Cardiac fibroblast (primary cell): ENCODE results near the gene SHISA3.

Experiments used
- DNase-seq, 2 donors: peaks; one replicate each; pipeline versions ENCODE4 v3.0.0 to v3.0.0-alpha.2; 2010; ENCODE audit warnings: low read depth in 2 of 2
- H3K4me3 ChIP-seq, 2 donors: replicated peaks in 1 of 2; 1 replicate in 1 of 2; 2 replicates in 1 of 2; pipeline ENCODE4 v1.5.1; 2011; ENCODE audit warnings: low read depth in 2 of 2, low read length in 2 of 2, mild to moderate bottlenecking in 2 of 2, moderate library complexity in 1 of 2
- TF ChIP-seq, protein P1 (sequence below): IDR thresholded peaks from one replicate; pipeline ENCODE4 v1.5.1; 2011; ENCODE audit warnings: low read depth, mild to moderate bottlenecking, low read length, inconsistent platforms

SHISA3 gene

DNA sequence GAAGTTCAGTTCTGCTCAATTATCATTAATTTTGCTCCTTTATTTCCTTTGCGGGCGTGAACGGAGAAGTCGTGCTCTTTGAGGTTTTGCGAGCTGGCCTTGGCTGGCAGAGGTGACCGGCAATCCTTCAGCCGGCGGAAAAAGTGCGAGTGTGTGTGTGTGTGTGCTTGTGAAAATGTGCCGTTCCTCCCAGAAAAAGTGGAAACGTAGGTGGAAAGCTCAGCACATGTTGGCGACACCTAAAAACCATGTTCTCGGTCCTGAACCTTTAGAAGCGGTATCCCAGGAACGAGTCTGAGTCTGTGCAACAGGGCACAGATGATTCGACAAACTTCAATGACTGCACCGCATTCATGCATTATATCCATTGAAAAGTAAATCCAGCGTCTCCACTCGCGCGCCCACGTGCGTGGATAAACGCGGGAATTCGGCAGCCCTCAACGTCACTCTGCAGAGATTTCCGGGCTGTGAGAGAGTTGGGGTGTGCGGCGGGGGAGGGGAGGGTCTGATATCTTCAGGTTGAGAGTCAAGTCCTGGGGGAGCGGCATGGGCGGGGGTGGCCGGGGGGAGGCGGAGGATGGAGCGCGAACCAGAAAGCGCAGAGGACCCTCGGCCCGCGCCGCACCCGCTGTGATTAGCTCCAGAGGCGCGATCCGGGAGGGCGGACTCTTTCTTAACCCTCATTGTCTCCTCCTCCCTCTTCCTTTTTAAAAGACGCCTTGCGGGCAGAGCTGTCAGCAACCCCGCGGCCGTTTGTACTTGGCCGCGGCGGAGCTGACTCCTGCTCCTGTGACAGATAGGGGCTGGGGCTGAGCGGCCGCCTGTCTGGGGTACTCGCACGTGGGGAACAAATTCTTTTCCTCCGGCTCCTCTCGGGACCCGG lies at the start of gene SHISA3:
SHISA3 (plus strand) TSS at position 737 of the 883 bp plus-strand sequence. CDS start 569 bp downstream, outside the sequence.
- TF ChIP-seq, protein P1, sequence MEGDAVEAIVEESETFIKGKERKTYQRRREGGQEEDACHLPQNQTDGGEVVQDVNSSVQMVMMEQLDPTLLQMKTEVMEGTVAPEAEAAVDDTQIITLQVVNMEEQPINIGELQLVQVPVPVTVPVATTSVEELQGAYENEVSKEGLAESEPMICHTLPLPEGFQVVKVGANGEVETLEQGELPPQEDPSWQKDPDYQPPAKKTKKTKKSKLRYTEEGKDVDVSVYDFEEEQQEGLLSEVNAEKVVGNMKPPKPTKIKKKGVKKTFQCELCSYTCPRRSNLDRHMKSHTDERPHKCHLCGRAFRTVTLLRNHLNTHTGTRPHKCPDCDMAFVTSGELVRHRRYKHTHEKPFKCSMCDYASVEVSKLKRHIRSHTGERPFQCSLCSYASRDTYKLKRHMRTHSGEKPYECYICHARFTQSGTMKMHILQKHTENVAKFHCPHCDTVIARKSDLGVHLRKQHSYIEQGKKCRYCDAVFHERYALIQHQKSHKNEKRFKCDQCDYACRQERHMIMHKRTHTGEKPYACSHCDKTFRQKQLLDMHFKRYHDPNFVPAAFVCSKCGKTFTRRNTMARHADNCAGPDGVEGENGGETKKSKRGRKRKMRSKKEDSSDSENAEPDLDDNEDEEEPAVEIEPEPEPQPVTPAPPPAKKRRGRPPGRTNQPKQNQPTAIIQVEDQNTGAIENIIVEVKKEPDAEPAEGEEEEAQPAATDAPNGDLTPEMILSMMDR, result no peak
- H3K4me3 ChIP-seq, result peak within 1 kb of the TSS; percentile 59 to 60
- DNase-seq, result peak; percentile 48 to 60

DNA sequence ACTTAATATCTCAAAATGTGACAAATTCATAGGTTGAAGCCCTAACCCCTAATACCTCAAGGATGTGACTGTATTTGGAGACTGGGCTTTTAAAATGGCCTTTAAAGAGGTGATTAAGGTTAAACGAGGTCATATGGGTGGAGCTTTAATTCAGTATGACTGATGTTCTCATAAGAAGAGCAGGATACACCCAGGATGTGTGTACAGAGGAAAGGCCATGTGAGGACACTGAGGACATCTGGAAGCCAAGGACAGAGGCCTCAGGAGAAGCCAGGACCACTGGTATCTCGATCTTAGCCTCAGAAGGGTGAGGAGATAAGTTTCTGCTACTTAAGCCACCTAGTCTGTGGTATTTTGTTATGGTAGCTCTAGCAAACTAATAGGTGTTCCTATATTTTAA lies 49.0 kb upstream of the SHISA3 start:
- peak in 1 of 2 donors; percentile 37 for DNase-seq
- H3K4me3 ChIP-seq, result no peak overlapping the region
- TF ChIP-seq, protein P1, result no peak

DNA sequence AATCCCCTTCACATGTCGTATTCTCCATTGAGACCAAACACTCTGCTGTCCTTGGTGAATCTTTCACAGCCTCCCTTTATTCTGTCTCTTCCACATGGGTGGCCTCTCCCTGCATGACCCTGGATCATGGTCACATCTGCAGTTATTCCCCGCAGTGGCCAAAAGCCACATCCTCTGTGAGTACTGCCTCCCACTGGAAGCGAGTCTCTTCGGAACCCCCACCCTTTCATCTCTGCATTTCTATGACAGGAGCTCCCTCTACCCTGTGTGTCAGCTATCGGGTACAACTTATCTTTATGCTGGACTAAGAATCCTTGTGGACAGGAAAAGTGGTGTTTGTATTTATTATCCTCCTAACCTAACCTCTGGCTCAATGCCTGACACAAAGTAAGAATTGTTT lies 48.6 kb upstream of the SHISA3 start:
- no peak overlapping the region for H3K4me3 ChIP-seq
- TF ChIP-seq, protein P1, result no peak
- no peak for DNase-seq

DNA sequence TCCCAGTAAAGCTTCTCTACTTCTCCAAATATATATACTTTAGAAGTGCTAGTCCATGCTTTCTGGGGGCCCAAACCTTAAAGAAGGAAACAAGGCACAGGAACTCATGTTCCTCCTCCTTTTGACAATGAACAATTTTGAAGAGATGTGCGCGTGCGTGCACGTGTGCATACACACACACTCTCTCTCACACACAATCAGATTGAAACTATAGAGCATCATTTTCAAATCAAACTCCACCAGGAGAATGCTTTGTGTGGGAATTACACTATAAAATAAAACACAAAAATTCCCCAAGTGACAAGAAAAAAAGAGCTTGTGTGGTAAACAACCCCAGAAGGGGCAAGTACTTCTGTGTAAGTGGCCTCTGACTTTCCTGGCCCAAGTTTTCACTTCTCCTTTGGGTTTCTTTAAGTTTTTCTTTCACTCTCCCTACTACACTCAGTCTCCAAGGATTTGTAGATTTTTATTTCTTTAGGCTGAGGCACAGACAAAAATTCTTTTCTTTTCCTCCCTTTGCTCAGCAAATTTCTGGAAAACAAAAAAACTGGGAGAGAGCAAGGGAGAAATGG lies 46.6 kb upstream of the SHISA3 start:
- TF ChIP-seq, protein P1, result no peak
- no peak overlapping the region for H3K4me3 ChIP-seq
- DNase-seq, result no peak

DNA sequence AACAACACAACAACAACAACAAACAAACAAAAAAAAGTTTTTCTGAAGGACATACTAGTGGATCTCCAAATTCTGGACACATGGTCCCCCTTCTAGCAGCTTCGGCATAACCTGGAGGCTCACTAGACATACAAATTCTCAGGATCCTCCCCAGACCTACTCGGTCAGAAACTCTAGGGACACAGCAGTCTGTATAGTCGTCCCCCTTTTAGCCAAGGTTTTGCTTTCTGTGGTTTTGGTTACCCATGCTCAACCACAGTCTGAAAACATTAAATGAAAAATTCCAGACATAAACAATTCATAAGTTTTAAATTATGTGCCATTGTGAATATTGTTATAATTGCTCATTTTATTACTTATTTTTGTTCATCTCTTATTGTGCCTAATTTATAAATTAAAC lies 45.2 kb upstream of the SHISA3 start:
- H3K4me3 ChIP-seq, result no peak overlapping the region
- no peak for DNase-seq
- TF ChIP-seq, protein P1, result no peak

DNA sequence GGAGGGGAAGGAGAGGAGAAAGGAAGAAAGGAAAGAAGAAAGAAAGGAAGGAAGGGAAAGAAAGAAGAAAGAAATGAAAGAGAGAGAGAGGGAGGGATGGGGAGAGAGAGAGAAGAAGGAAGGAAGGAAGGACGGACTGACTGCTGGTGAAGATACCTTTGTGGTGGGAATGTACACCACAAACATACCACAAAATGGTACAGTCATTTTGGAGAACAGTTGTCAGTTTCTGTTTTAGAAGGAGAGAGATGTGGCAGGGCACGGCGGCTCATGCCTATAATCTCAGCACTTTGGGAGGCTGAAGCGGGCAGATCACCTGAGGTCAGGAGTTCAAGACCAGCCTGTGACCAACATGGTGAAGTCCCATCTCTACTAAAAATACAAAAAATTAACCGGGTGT lies 40.0 kb upstream of the SHISA3 start:
- H3K4me3 ChIP-seq, result no peak overlapping the region
- DNase-seq, result no peak
- TF ChIP-seq, protein P1, result no peak
